NCI-H1694 treated with DMSO at 0.1 percent for 48 hours (cell line): ENCODE results near the gene CDC25C.

Experiments
- DNase-seq: peaks from one replicate; lab custom pipeline; 2025; lab: John Stamatoyannopoulos, UW

CDC25C gene

GRCh38 chr5:138331449-138332368 lies at the start of gene CDC25C:
Gene CDC25C (minus strand): TSS chr5:138331804. CDS start chr5:138331180, 624 bp downstream.
- DNase-seq, result peak; percentile 96

- no peak for DNase-seq
These were observed 41.0 kb upstream of the CDC25C start for GRCh38 chr5:138372653-138373052.

DNA sequence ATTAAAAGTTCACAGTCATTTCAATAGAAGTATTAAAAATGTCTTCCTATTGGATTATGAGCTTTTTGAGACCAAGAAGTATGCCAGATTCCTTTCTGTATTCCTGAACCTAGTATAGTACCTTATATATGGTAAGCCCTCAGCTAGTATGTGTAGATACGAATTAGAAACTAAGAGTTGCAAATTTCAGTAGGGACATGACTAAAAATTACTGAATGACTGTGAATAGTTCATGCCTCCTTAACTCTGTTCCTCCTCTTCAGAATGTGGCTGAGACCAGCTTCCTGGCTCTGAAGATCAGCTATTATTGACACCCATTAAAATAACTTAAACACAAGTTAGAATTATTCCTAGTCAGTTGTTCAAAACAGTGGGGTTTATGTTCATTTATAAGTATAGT lies 40.6 kb upstream of the CDC25C start:
- no peak for DNase-seq

DNA sequence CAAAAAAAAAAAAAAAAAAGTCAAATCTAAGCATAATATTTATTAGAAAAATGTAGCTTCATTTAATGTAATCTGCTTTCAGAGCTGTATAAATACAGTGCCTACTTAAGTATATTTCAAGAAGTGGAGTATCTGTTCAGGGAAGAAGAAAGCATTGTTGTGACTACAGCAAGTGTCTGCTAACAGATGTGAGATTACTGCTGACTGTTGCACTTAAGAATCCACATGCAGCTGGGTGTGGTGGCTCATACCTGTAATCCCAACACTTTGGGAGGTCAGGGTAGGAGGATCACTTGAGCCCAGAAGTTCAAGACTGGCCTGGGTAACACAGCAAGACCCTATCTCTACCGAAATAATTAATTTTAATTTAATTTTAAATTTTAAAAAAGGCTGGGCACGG lies 39.9 kb upstream of the CDC25C start:
- no peak for DNase-seq

- no peak for DNase-seq
These were observed 38.9 kb upstream of the CDC25C start for GRCh38 chr5:138370537-138370936.

GRCh38 chr5:138369706-138370105 lies 38.1 kb upstream of the CDC25C start:
- DNase-seq, result no peak

- no peak for DNase-seq
These were observed 37.7 kb upstream of the CDC25C start for GRCh38 chr5:138369261-138369660.

- DNase-seq, result no peak
These were observed 35.2 kb upstream of the CDC25C start for GRCh38 chr5:138366632-138367382.

- DNase-seq, result no peak
These were observed 33.0 kb upstream of the CDC25C start for GRCh38 chr5:138364576-138364975.

- DNase-seq, result no peak
These were observed 29.4 kb upstream of the CDC25C start for GRCh38 chr5:138360941-138361452.

DNA sequence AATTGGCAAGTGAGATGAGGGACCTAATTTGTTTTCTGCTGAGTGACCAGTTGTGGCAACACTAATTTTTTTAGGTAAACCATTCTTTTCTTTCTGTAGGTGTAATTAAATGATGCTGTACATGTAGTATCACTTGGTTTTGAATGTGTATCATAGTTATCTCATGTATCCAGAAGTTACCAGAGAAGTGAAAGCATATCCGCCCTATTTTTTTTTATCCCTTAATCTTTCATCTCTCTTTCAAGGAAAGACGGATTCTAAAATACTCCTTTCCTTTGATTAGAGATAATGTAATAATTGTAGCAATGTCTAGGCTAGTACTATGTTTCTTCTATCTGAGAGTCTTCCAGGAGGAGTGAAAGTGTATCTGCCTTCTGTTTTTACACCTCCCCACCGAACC lies 28.0 kb upstream of the CDC25C start:
- no peak for DNase-seq

DNA sequence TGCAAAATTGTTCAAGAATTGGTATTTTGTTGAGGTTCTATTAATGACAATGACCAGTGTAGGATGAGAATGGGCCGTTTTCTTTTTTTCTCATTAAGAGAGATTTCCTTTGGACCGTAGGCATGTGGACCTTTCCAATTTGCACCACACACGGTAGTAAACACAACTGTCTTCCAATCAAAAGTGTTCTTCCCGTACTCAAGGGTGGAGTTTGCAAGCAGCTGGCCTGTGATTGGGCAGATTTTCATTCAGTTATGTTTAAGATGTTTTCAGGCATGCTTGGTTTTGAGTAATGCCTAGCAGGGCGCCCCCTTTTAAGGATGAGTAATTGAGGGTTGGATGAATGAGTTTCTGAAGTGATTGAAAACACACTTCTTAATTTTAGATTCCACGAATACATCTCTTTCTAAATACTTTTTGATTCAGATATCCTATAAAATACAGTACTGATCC lies 23.3 kb upstream of the CDC25C start:
- DNase-seq, result no peak

GRCh38 chr5:138354387-138354786 lies 22.8 kb upstream of the CDC25C start:
- DNase-seq, result no peak

GRCh38 chr5:138353560-138354080 lies 22.0 kb upstream of the CDC25C start:
- DNase-seq, result no peak

GRCh38 chr5:138352722-138353559 lies 21.3 kb upstream of the CDC25C start:
- no peak for DNase-seq

- DNase-seq, result peak; percentile 47
These were observed 20.6 kb upstream of the CDC25C start, which contains the start of gene KDM3B for GRCh38 chr5:138352071-138352721. Gene KDM3B (plus strand): TSS chr5:138352685. CDS start chr5:138352796, 111 bp downstream.

DNA sequence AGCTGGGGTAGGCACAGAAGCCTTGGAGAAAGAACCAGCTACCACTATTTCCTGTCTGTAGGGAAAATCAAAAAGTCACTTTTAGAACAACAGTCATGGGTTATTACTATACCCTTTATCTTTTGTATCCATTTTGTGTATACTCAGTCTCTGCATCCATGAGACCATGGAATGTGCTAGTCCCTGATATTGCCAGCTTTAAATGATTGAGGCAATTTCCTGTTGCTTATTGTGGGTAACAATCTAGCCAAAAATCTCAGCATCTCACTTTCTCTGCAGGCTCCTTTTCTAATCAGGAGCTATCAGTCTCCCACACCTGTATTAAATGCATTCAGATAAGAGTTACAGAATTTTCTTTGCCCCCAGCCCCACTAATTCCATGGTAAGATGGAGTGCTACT lies 19.9 kb upstream of the CDC25C start:
- no peak for DNase-seq

DNA sequence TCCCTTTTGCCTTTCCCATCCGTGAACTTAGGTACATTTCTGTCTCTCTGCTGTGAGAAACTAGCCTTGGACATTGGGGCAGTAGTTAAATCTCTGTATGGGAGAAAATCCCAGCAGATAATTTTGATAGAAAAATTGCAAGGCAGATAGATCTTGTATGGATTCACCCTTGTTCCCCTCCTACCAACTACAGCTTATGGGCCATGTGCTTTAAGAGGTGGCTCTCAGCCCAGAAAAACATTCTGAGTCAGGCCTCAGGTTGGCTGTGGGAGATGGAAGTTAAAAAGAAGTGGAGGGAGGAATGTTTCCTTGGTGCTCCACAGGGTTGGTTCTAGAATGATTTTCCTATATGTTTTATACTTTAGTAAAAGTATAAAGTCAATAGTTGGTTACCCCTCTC lies 19.5 kb upstream of the CDC25C start:
- no peak for DNase-seq

DNA sequence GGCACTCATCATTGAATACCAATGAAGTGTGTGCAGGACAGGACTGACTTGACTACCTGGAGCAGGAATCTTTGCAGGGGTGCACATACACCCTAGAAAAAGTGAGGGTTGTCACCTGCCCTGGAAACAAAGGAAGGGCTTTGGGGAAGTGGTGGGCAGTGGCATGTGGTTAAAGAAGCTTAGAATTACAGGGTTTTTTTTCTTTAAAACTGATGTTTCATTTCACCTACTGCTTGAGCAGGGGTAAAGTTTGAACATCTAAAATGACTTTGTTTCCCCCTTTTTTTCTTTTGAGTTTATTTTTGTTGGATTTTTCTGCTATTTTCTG lies 18.9 kb upstream of the CDC25C start:
- no peak for DNase-seq

- no peak for DNase-seq
These were observed 18.4 kb upstream of the CDC25C start for GRCh38 chr5:138349852-138350562.
